Thyroid gland (tissue), 4 donors: ENCODE data around the gene RSPH10B.
"Not testable (repeated sequence)": the region's sequence is repeated elsewhere in the genome, so short reads cannot be mapped to it uniquely, and the experiment has no call there.

ENCODE experiments used
- CTCF ChIP-seq, 6 experiments: fragments of 200-600 bp in 3 of 6; fragments of 450-650 bp in 3 of 6; sonication (generic) in 3 of 6; IDR thresholded peaks; one replicate each; pipeline ENCODE4 v1.5.1; 2016 to 2019; ENCODE audit warnings: antibody characterized with exemption in 6 of 6, mild to moderate bottlenecking in 2 of 6, inconsistent platforms in 1 of 6, moderate library complexity in 1 of 6
- POLR2A ChIP-seq, 2 donors: fragments of 450-650 bp; IDR thresholded peaks; one replicate each; pipeline ENCODE4 v1.6.1; 2017; ENCODE audit warnings: antibody characterized with exemption in 2 of 2, mild to moderate bottlenecking in 2 of 2, moderate library complexity in 1 of 2

GRCh38 chr7:5897369-5897919 lies 73.0 kb downstream of the RSPH10B start:
- not testable (repeated sequence) for TF ChIP-seq CTCF, POLR2A (IDR thresholded peaks at IDR 0.05)
